HG03064 (cell line): ENCODE measurements around the gene NCAPG.

Experiments used
- ATAC-seq: cut with Tn5 transposase; IDR thresholded peaks from one replicate; pipeline ENCODE4 v1.9.1; 2021; ENCODE audit warnings: low read depth; ENCODE audit not compliant: unreplicated experiment

NCAPG gene

DNA sequence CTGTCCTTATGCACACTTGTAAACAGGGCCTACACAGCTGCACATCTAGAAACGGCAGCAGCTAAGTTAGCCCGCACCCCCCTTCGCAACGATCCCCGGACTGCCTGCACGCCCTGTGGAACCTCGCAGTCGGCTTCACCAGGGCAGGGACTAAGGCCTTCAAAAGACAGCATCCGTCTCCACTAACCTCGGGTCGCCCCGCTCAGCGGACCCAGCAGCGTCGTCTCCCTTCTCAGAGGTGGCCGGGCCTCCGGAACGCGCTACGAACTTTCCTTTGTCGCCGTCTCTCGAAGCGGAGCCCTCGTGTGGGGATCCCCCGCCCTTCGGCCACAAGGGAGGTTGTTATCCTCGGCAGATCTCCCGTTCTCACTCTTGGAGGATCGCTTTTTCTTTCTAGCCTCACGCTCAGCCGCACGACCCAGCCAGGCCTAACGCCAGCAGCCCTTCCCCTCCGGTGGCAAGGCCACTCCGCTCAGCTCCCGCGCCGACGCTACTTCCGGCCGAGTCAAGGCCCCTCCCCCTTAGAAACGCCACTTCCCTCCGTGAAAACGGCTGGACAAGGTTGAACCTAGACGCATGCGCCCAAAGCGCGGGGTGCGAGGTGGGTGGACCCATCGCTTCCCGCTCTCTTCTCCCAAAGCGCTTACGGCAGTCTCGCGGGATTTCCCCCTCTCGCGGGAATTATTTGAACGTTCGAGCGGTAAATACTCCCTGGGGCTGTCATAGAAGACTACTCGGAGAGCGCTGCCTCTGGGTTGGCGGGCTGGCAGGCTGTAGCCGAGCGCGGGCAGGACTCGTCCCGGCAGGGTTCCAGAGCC is at the start of gene NCAPG, which contains the start of gene DCAF16:
NCAPG (plus strand) TSS at position 720 of the 818 bp plus-strand sequence. CDS start 99 bp downstream, outside the sequence.
DCAF16 (minus strand) TSS at position 498 of the 818 bp plus-strand sequence. CDS start 6,616 bp downstream, outside the sequence.
- peak; percentile 87 for ATAC-seq

DNA sequence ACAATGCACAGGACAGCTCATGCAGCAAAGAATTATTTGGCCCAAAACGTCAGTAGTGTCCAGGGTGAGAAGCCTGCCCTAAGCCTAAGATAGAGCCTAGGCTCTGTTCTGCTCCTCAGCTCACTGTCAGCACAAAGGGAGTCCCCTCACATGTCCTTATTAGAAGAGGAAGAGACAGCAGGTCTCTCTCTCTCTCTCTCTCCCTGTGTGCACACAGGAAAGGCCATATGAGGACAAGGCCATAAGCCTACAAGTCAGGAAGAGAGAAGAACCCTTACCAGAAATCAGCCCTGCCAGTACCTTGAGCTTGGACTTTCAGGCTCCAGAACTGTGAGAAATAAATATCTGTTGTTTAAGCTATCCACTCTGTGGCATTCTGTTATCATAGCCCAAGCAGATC is 49.7 kb upstream of the NCAPG start:
- ATAC-seq: no peak

GRCh38 chr4:17762726-17763125 is 48.1 kb upstream of the NCAPG start:
- no peak for ATAC-seq

GRCh38 chr4:17763416-17763815 is 47.4 kb upstream of the NCAPG start:
- ATAC-seq: no peak

- no peak for ATAC-seq
Observed at GRCh38 chr4:17763931-17764330, 46.8 kb upstream of the NCAPG start.

DNA sequence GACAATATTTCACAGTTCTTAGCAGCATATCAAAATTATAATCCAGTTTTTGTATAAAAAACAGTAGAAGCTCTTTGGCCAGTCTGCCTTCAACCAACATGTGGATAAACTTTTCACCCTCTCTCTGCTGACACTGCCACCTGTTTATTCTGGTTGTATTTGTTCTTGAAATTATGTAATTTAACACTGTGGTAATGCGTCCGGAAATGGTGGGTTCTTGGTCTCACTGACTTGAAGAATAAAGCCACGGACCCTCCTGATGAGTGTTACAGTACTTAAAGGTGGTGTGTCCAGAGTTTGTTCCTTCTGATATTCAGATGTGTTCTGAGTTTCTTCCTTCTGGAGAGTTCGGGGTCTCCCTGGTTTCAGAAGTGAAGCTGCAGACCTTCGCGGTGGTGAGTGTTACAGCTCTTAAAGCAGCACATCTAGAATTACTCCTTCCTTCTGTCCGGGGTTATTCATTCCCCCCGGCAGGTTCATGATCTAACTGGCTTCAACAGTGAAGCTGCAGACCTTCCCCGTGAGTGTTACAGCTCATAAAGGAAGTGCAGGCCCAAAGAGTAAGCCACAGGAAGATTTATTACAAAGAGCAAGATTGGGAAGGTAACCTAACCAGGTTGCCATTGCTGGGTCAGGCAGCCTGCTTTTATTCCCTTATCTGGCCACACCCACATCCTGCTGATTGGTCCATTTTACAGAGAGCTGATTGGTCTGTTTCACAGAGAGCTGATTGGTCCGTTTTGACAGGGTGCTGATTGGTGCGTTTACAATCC is 45.1 kb upstream of the NCAPG start:
- ATAC-seq: no peak

- no peak for ATAC-seq
Observed at GRCh38 chr4:17766826-17767458, 43.8 kb upstream of the NCAPG start.

GRCh38 chr4:17769406-17770174 is 41.2 kb upstream of the NCAPG start:
- ATAC-seq: no peak

GRCh38 chr4:17770845-17771244 is 39.9 kb upstream of the NCAPG start:
- no peak for ATAC-seq

- ATAC-seq: no peak
Observed at GRCh38 chr4:17771284-17771908, 39.4 kb upstream of the NCAPG start.

GRCh38 chr4:17773135-17773698 is 37.6 kb upstream of the NCAPG start:
- no peak for ATAC-seq

GRCh38 chr4:17778431-17778830 is 32.3 kb upstream of the NCAPG start:
- ATAC-seq: no peak

- no peak for ATAC-seq
Observed at GRCh38 chr4:17780501-17781299, 30.1 kb upstream of the NCAPG start.

- ATAC-seq: no peak
Observed at GRCh38 chr4:17781300-17782287, 29.2 kb upstream of the NCAPG start, which contains the start of gene FAM184B. TSS of gene FAM184B (minus strand) at chr4:17781621. CDS start at chr4:17781299, 322 bp downstream.

GRCh38 chr4:17785858-17786257 is 24.9 kb upstream of the NCAPG start:
- ATAC-seq: no peak

GRCh38 chr4:17786567-17786966 is 24.2 kb upstream of the NCAPG start:
- no peak for ATAC-seq

DNA sequence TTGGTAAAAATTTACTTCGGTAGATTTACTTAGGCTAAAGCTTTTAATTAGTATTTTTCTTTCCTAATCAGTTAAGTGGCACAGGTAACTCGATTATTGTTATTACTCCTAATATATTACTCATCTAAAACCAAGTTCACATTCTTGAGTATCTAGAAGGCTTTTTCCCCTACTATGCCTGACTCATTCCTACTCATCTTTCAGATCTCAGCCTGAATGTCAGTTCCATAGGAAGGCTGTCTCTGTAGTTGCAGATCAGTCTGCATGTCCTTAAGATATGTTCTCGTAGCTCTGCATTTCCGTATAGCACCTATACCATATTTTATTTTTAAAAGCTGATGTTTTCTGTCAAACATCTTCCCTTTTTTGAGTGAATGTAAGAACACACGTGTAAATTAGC is 23.5 kb upstream of the NCAPG start:
- ATAC-seq: no peak

- no peak for ATAC-seq
Observed at GRCh38 chr4:17788956-17789355, 21.8 kb upstream of the NCAPG start.
